AG09319 (cell line): ENCODE results near the gene HS2ST1.
"Not testable (repeated sequence)": the region's sequence is repeated elsewhere in the genome, so short reads cannot be mapped to it uniquely, and the experiment has no call there.

Experiments
- DNase-seq: peaks from one replicate; pipeline ENCODE4 v3.0.0-alpha.2; 2010; ENCODE audit warnings: low read depth; ENCODE audit errors: extremely low read depth
- CTCF ChIP-seq: IDR thresholded peaks from 2 replicates; pipeline ENCODE4 v1.5.1; 2011; ENCODE audit warnings: low read depth, mild to moderate bottlenecking, inconsistent platforms, low read length, moderate library complexity

Gene HS2ST1

GRCh38 chr1:86914601-86914997 is at the start of gene HS2ST1:
Gene HS2ST1 (plus strand): TSS chr1:86914635.
- DNase-seq = no peak
- no peak for TF ChIP-seq CTCF

- no peak for DNase-seq
- no peak for TF ChIP-seq CTCF
Measured at GRCh38 chr1:86865973-86866637, 48.3 kb upstream of the HS2ST1 start.

GRCh38 chr1:86866665-86867064 is 47.8 kb upstream of the HS2ST1 start:
- no peak for TF ChIP-seq CTCF
- peak; percentile 18 for DNase-seq

GRCh38 chr1:86867278-86867677 is 47.2 kb upstream of the HS2ST1 start:
- not testable (repeated sequence) for DNase-seq

GRCh38 chr1:86868477-86868876 is 46.0 kb upstream of the HS2ST1 start:
- no peak for DNase-seq
- TF ChIP-seq CTCF = no peak

- TF ChIP-seq CTCF = no peak
- DNase-seq = no peak
Measured at GRCh38 chr1:86871001-86871400, 43.4 kb upstream of the HS2ST1 start.

GRCh38 chr1:86872086-86872485 is 42.3 kb upstream of the HS2ST1 start:
- DNase-seq = peak; percentile 37
- TF ChIP-seq CTCF = no peak

GRCh38 chr1:86875722-86876121 is 38.7 kb upstream of the HS2ST1 start:
- TF ChIP-seq CTCF = no peak
- no peak for DNase-seq
